ENCODE data around the gene HEPN1.

The HEPN1 gene

GRCh38 chr11:124899383-124900145 lies 19.5 kb upstream of the HEPN1 start:
- FAIRE-seq (peak; percentile 86), DNase-seq (ENCODE audit: insufficient read length, low spot score) (peak; percentile 14)
- no peak for TF ChIP-seq CTCF (IDR thresholded peaks at IDR 0.05; ENCODE audit: insufficient read depth, missing control alignments)

DNA sequence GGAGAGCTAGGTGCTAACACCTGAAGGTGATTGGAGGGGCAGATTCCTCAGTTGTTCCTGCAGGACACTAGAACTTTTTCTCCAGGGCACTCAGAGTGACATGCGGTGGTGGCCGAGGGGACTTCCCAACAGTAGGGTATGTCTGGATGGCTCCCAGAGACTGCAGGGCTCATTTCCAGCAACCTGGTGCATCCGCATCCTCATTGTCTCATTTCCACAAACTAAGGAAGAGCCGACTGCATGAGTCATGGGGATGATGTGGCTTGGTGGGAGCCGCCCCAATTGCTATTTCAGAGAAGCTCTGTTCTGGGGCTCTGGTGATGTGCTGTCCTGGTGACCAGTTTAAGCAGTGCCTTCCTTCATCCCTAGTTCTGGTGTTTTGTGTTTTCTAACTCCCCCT lies 18.6 kb upstream of the HEPN1 start:
- no peak for DNase-seq (ENCODE audit: insufficient read length, low spot score)

DNA sequence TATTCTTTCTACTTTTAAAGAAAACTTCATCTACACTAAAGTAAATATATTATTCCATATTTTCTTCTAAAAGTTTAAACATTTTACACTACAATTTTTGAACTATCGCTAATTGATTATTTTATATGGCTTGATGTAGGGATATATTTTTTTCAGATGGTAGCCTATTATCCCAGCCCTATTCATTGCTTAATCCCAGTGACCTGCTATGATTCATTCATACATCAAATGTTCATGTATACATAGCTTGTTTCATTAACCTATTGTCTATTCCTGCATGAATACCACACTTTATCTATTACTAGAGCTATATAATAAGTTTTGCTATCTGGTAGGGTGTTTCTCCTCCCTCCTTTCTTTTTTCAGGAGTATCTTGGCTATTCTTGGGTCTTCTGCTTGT lies 16.4 kb upstream of the HEPN1 start:
- DNase-seq (ENCODE audit: insufficient read length, low spot score) (no peak), FAIRE-seq (no peak)
- no peak for TF ChIP-seq CTCF (IDR thresholded peaks at IDR 0.05; ENCODE audit: insufficient read depth, missing control alignments)

More for the DNA sequence above, 18.6 kb upstream of the HEPN1 start:
- FAIRE-seq, result no peak
- no peak for TF ChIP-seq CTCF (IDR thresholded peaks at IDR 0.05; ENCODE audit: insufficient read depth, missing control alignments)

GRCh38 chr11:124915541-124916369 lies 3.3 kb upstream of the HEPN1 start:
- no peak for TF ChIP-seq CTCF (IDR thresholded peaks at IDR 0.05; ENCODE audit: insufficient read depth, missing control alignments)
- FAIRE-seq (no peak), DNase-seq (ENCODE audit: insufficient read length, low spot score) (no peak)

DNA sequence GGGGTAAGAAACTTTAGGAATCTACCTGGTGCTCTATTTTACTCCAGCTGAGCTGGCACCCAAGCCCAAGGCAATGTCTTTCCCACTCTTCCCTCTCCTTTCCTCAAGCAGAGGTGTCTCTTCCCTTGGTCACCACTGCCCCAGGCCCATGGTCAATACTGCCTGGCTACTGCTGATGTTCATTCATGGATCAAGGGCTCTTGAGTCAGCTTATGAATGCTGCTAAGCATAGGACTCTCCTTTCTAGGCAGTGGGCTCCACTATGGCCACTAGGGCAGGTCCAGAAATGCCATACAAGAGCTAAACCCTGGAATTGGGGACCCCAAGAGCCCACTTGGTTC lies 2.7 kb upstream of the HEPN1 start:
- no peak for TF ChIP-seq CTCF (IDR thresholded peaks at IDR 0.05; ENCODE audit: insufficient read depth, missing control alignments)
- DNase-seq (ENCODE audit: insufficient read length, low spot score) (no peak), FAIRE-seq (no peak)

- DNase-seq (ENCODE audit: insufficient read length, low spot score), result no peak
- no peak for FAIRE-seq
- TF ChIP-seq CTCF (IDR thresholded peaks at IDR 0.05; ENCODE audit: insufficient read depth, missing control alignments), result no peak
These were observed 1.9 kb upstream of the HEPN1 start for GRCh38 chr11:124917115-124917637.

Data from D721Med (cell line).